HEK293 (cell line): ENCODE results near the gene RPS25.

Experiments used
- BCL11B ChIP-seq: fragments of 450-650 bp; formaldehyde crosslinking; IDR thresholded peaks from 2 replicates; pipeline ENCODE4 v1.5.1; 2016; ENCODE audit warnings: low read depth, missing biosample characterization, missing genetic modification characterization
- GFI1B ChIP-seq: fragments of 450-650 bp; formaldehyde crosslinking; IDR thresholded peaks from 2 replicates; pipeline ENCODE4 v1.5.1; 2016; ENCODE audit warnings: missing biosample characterization, missing genetic modification characterization
- MEIS1 ChIP-seq: sonication (generic); formaldehyde crosslinking; IDR thresholded peaks from 2 replicates; pipeline ENCODE4 v1.8.1; 2022; ENCODE audit warnings: missing genetic modification reagents, mild to moderate bottlenecking, borderline replicate concordance
- MZF1 ChIP-seq: fragments of 450-650 bp; formaldehyde crosslinking; IDR thresholded peaks from 2 replicates; pipeline ENCODE4 v1.5.1; 2017; ENCODE audit warnings: missing biosample characterization, missing genetic modification characterization, borderline replicate concordance
- SALL2 ChIP-seq: fragments of 450-650 bp; formaldehyde crosslinking; IDR thresholded peaks from 2 replicates; pipeline ENCODE4 v1.5.0; 2017; ENCODE audit warnings: missing biosample characterization, mild to moderate bottlenecking, missing genetic modification characterization, borderline replicate concordance
- SCRT1 ChIP-seq: fragments of 450-650 bp; formaldehyde crosslinking; IDR thresholded peaks from 2 replicates; pipeline ENCODE4 v1.5.1; 2016; ENCODE audit warnings: missing biosample characterization, missing genetic modification characterization, borderline replicate concordance
- YY2 ChIP-seq: fragments of 450-650 bp; formaldehyde crosslinking; IDR thresholded peaks from 2 replicates; pipeline ENCODE4 v1.5.1; 2016; ENCODE audit warnings: missing biosample characterization, missing genetic modification characterization
- ZEB2 ChIP-seq: fragments of 450-650 bp; formaldehyde crosslinking; IDR thresholded peaks from 2 replicates; pipeline ENCODE4 v1.5.1; 2016; ENCODE audit warnings: missing biosample characterization, missing genetic modification characterization
- ZNF114 ChIP-seq: fragments of 450-650 bp; formaldehyde crosslinking; IDR thresholded peaks from 2 replicates; pipeline ENCODE4 v1.5.0; 2017; ENCODE audit warnings: missing biosample characterization, missing genetic modification characterization
- ZNF138 ChIP-seq: fragments of 450-650 bp; formaldehyde crosslinking; IDR thresholded peaks from 2 replicates; pipeline ENCODE4 v1.5.1; 2016; ENCODE audit warnings: missing biosample characterization, missing genetic modification characterization, borderline replicate concordance
- ZNF184 ChIP-seq: fragments of 450-650 bp; IDR thresholded peaks from 2 replicates; pipeline ENCODE4 v1.5.1; 2018; ENCODE audit warnings: missing biosample characterization, mild to moderate bottlenecking, missing genetic modification characterization
- ZNF221 ChIP-seq: fragments of 450-650 bp; formaldehyde crosslinking; IDR thresholded peaks from 2 replicates; pipeline ENCODE4 v1.5.1; 2017; ENCODE audit warnings: missing biosample characterization, missing genetic modification characterization, borderline replicate concordance
- ZNF23 ChIP-seq: fragments of 450-650 bp; formaldehyde crosslinking; IDR thresholded peaks from 2 replicates; pipeline ENCODE4 v1.5.1; 2016; ENCODE audit warnings: missing biosample characterization, missing genetic modification characterization, borderline replicate concordance
- ZNF24 ChIP-seq: fragments of 450-650 bp; formaldehyde crosslinking; IDR thresholded peaks from 2 replicates; pipeline ENCODE4 v1.5.1; 2016; ENCODE audit warnings: missing biosample characterization, missing genetic modification characterization
- ZNF518A ChIP-seq: fragments of 450-650 bp; formaldehyde crosslinking; conservative IDR thresholded peaks from 2 replicates; pipeline ENCODE4 v1.5.1; 2016; ENCODE audit warnings: low read depth, missing biosample characterization, missing genetic modification characterization
- ZNF544 ChIP-seq: fragments of 450-650 bp; formaldehyde crosslinking; IDR thresholded peaks from 2 replicates; pipeline ENCODE4 v1.5.0; 2017; ENCODE audit warnings: missing biosample characterization, missing genetic modification characterization
- ZNF560 ChIP-seq: fragments of 450-650 bp; formaldehyde crosslinking; IDR thresholded peaks from 2 replicates; pipeline ENCODE4 v1.5.1; 2017; ENCODE audit warnings: missing biosample characterization, missing genetic modification characterization, borderline replicate concordance
- ZNF571 ChIP-seq: fragments of 450-650 bp; formaldehyde crosslinking; IDR thresholded peaks from 2 replicates; pipeline ENCODE4 v1.5.0; 2017; ENCODE audit warnings: missing biosample characterization, missing genetic modification characterization
- ZNF624 ChIP-seq: fragments of 450-650 bp; formaldehyde crosslinking; IDR thresholded peaks from 2 replicates; pipeline ENCODE4 v1.5.1; 2017; ENCODE audit warnings: missing biosample characterization, missing genetic modification characterization
- ZSCAN16 ChIP-seq: fragments of 450-650 bp; formaldehyde crosslinking; IDR thresholded peaks from 2 replicates; pipeline ENCODE4 v1.5.1; 2016; ENCODE audit warnings: missing biosample characterization, missing genetic modification characterization
- TF ChIP-seq, protein P1 (sequence below): fragments of 450-650 bp; formaldehyde crosslinking; IDR thresholded peaks from 2 replicates; pipeline ENCODE4 v1.5.1; 2016; ENCODE audit warnings: missing biosample characterization, missing genetic modification characterization
- TF ChIP-seq, protein P2 (sequence below): fragments of 450-650 bp; formaldehyde crosslinking; IDR thresholded peaks from 2 replicates; pipeline ENCODE4; 2016; ENCODE audit warnings: missing biosample characterization, missing genetic modification characterization
- TF ChIP-seq, protein P3 (sequence below): fragments of 450-650 bp; formaldehyde crosslinking; IDR thresholded peaks from 2 replicates; pipeline ENCODE4 v1.5.1; 2017; ENCODE audit warnings: missing biosample characterization, missing genetic modification characterization
- TF ChIP-seq, protein P4 (sequence below): fragments of 450-650 bp; formaldehyde crosslinking; IDR thresholded peaks from 2 replicates; pipeline ENCODE4 v1.5.1; 2016; ENCODE audit warnings: missing biosample characterization, missing genetic modification characterization, low read depth
- TF ChIP-seq, protein P5 (sequence below): fragments of 450-650 bp; formaldehyde crosslinking; IDR thresholded peaks from 2 replicates; pipeline ENCODE4 v1.5.1; 2016; ENCODE audit warnings: missing biosample characterization, missing genetic modification characterization

RPS25 gene

GRCh38 chr11:119018074-119018938 is at the start of gene RPS25, which contains the start of gene TRAPPC4 (continued):
- TF ChIP-seq BCL11B (tag by site-specific recombination) (no peak), ZNF624 (no peak), YY2 (0 out of 2 replicates have a peak, but pooled peaks have one; percentile 55), MEIS1 (CRISPR knock-in tag) (no peak), ZNF184 (no peak), MZF1 (no peak), ZNF114 (tag by site-specific recombination) (no peak), GFI1B (tag by site-specific recombination) (no peak), SALL2 (tag by site-specific recombination) (no peak), SCRT1 (tag by site-specific recombination) (peak; percentile 97), ZNF24 (tag by site-specific recombination) (no peak), ZNF560 (tag by site-specific recombination) (no peak), ZEB2 (tag by site-specific recombination) (peak; percentile 48), ZNF518A (tag by site-specific recombination) (peak; percentile 91), ZNF138 (tag by site-specific recombination) (no peak), ZNF544 (no peak), ZNF23 (tag by site-specific recombination) (no peak), ZNF221 (tag by site-specific recombination) (no peak), ZNF571 (tag by site-specific recombination) (no peak), ZSCAN16 (tag by site-specific recombination) (no peak)
- TF ChIP-seq, protein P1, sequence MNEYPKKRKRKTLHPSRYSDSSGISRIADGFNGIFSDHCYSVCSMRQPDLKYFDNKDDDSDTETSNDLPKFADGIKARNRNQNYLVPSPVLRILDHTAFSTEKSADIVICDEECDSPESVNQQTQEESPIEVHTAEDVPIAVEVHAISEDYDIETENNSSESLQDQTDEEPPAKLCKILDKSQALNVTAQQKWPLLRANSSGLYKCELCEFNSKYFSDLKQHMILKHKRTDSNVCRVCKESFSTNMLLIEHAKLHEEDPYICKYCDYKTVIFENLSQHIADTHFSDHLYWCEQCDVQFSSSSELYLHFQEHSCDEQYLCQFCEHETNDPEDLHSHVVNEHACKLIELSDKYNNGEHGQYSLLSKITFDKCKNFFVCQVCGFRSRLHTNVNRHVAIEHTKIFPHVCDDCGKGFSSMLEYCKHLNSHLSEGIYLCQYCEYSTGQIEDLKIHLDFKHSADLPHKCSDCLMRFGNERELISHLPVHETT (tag by site-specific recombination), result no peak
- TF ChIP-seq, protein P2, sequence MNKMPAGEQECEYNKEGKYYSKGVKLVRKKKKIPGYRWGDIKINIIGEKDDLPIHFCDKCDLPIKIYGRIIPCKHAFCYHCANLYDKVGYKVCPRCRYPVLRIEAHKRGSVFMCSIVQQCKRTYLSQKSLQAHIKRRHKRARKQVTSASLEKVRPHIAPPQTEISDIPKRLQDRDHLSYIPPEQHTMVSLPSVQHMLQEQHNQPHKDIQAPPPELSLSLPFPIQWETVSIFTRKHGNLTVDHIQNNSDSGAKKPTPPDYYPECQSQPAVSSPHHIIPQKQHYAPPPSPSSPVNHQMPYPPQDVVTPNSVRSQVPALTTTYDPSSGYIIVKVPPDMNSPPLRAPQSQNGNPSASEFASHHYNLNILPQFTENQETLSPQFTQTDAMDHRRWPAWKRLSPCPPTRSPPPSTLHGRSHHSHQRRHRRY, result no peak
- TF ChIP-seq, protein P3, sequence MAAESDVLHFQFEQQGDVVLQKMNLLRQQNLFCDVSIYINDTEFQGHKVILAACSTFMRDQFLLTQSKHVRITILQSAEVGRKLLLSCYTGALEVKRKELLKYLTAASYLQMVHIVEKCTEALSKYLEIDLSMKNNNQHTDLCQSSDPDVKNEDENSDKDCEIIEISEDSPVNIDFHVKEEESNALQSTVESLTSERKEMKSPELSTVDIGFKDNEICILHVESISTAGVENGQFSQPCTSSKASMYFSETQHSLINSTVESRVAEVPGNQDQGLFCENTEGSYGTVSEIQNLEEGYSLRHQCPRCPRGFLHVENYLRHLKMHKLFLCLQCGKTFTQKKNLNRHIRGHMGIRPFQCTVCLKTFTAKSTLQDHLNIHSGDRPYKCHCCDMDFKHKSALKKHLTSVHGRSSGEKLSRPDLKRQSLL (tag by site-specific recombination), result no peak
- TF ChIP-seq, protein P4, sequence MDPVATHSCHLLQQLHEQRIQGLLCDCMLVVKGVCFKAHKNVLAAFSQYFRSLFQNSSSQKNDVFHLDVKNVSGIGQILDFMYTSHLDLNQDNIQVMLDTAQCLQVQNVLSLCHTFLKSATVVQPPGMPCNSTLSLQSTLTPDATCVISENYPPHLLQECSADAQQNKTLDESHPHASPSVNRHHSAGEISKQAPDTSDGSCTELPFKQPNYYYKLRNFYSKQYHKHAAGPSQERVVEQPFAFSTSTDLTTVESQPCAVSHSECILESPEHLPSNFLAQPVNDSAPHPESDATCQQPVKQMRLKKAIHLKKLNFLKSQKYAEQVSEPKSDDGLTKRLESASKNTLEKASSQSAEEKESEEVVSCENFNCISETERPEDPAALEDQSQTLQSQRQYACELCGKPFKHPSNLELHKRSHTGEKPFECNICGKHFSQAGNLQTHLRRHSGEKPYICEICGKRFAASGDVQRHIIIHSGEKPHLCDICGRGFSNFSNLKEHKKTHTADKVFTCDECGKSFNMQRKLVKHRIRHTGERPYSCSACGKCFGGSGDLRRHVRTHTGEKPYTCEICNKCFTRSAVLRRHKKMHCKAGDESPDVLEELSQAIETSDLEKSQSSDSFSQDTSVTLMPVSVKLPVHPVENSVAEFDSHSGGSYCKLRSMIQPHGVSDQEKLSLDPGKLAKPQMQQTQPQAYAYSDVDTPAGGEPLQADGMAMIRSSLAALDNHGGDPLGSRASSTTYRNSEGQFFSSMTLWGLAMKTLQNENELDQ (tag by site-specific recombination), result no peak
- TF ChIP-seq, protein P5, sequence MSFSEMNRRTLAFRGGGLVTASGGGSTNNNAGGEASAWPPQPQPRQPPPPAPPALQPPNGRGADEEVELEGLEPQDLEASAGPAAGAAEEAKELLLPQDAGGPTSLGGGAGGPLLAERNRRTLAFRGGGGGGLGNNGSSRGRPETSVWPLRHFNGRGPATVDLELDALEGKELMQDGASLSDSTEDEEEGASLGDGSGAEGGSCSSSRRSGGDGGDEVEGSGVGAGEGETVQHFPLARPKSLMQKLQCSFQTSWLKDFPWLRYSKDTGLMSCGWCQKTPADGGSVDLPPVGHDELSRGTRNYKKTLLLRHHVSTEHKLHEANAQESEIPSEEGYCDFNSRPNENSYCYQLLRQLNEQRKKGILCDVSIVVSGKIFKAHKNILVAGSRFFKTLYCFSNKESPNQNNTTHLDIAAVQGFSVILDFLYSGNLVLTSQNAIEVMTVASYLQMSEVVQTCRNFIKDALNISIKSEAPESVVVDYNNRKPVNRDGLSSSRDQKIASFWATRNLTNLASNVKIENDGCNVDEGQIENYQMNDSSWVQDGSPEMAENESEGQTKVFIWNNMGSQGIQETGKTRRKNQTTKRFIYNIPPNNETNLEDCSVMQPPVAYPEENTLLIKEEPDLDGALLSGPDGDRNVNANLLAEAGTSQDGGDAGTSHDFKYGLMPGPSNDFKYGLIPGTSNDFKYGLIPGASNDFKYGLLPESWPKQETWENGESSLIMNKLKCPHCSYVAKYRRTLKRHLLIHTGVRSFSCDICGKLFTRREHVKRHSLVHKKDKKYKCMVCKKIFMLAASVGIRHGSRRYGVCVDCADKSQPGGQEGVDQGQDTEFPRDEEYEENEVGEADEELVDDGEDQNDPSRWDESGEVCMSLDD (tag by site-specific recombination), result no peak
